Measurements from ENCODE around the gene RIMBP3B. TPM values are rescaled to one million over a fixed set of nuclear protein-coding genes. Genes with fewer than 3 reads are reported as not detected.

The RIMBP3B gene
- total RNA-seq, result not detected in 2 replicates

GRCh38 chr22:21383701-21384467 lies at the start of gene RIMBP3B:
Gene RIMBP3B, plus strand, starts transcription at chr22:21383751. Its CDS starts 108 bp downstream, at chr22:21383859.

GRCh38 chr22:21417227-21417746 lies 33.7 kb downstream of the RIMBP3B start, which contains the start of gene HIC2:
Gene HIC2, plus strand, starts transcription at chr22:21417371. Its CDS starts 25,461 bp downstream, at chr22:21442832.

Other genes starting within 250 kb of the RIMBP3B start
- 2.6 and 3.6 TPM in 2 replicates for gene HIC2, start 33.6 kb downstream of the RIMBP3B start, total RNA-seq
- gene TMEM191C, start 83.6 kb downstream of the RIMBP3B start, total RNA-seq, result 1.2 TPM in 1 of 2 replicates, not detected in the other
- under 0.01 and 0.21 TPM in 2 replicates for gene RIMBP3C, start 167.7 kb downstream of the RIMBP3B start, total RNA-seq
- gene UBE2L3, start 184.0 kb downstream of the RIMBP3B start, total RNA-seq, result 24.9 and 26.3 TPM in 2 replicates
- 56.3 and 57.6 TPM in 2 replicates for gene YDJC, start 246.3 kb downstream of the RIMBP3B start, total RNA-seq
- gene CCDC116, start 249.0 kb downstream of the RIMBP3B start, total RNA-seq, result 0.24 TPM in 1 of 2 replicates, not detected in the other